HG03196 (cell line): Measurements from ENCODE around the gene ITPKB.
"Not testable (repeated sequence)": the region's sequence is repeated elsewhere in the genome, so short reads cannot be mapped to it uniquely, and the experiment has no call there.

Experiments
- ATAC-seq: cut with Tn5 transposase; IDR thresholded peaks from one replicate; pipeline ENCODE4 v1.9.1; 2021; ENCODE audit not compliant: unreplicated experiment

Gene ITPKB

DNA sequence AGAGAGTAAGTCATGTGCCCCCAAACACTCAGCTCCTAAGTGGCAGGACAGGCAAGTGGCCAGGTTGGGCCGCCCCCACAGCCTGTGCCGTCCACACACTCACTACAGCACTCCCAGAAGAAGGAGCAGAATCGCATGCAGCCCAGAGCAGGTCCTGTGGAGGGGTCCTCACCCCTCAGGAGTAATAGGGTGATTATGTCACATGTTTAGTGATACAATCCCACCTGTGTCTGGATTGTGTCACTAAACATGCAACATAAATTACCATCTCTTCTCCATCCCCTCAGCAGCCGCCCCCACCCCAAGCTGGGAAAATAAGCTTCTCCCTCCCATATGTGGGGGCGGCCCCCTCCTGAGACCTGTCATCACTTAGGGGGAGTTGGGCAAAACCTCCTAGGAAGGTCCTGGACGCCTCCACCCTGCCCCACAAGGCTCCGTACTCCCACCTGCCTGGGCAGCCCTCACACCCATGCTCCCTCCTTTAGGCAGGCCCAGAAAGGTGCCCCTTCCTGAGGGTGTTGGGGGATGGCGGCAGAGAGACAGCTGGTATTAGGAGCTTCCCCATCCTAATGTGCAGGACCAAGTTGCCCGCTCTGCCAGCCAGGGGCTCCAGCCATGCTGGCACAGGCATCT, 133.6 kb downstream of the ITPKB start:
- ATAC-seq = no peak

- no peak for ATAC-seq
Observed at GRCh38 chr1:226604560-226605317, 134.3 kb downstream of the ITPKB start.

- ATAC-seq = no peak
Observed at GRCh38 chr1:226603858-226604559, 135.1 kb downstream of the ITPKB start.

GRCh38 chr1:226603022-226603857, 135.8 kb downstream of the ITPKB start:
- ATAC-seq = no peak

DNA sequence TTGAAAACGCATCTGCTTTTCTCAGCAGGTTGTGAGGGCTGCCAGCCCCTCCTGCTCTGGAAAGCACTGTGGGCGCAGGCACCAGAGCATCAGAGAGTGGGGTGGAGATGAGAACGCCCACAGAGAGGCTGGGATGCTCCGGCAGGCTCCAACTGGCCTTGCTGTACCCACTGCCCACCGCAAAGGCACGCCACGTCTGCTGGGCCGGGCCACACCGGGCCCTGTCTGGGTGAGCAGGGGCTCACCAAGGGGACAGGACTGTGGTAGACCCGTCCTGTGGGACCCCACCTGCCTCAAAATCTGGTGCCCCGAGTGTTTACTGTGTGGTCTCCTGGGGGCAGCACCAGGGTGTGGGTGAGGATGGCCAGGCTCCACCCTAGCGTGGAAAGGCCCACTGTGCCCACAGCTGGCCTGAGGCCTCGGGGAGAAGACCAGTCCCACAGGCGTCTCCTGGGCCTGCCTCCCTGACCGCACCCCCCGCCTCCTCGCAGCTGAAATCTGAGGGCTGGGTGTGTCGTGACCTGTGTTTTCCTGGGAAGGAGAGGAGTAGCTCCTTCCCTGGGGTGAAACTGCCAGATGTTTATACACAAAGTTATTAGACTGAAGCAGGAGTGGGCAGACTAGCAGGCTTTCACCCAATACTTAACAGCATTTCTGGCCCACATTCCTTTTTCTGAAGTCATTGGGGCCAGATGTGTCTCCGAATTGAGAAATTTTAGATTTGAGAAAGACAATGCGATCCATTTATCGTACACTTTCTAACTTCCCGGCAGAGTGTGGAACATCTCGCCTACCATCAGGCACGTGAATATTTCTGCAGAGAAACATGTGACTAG, 136.7 kb downstream of the ITPKB start:
- no peak for ATAC-seq

- no peak for ATAC-seq
Observed at GRCh38 chr1:226601456-226601855, 137.6 kb downstream of the ITPKB start.

DNA sequence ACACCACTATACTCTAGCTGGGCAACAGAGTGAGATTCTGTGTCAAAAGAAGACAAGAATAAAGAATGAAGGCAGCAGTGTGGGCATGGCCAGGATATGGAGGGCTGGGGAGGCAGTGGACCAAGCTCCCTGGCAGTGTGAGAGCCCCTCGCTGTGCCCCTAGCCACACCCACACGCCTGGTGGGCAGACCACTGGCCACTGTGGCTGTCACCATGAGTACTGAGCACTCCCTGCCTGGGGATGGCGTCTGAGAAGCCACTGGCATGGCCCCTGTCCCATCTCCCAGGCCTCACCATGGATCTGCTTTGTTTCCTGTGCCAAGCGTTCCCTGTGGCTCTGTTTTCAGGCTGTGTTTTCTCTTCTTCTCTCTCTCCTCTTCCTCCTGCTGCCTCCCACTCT, 138.8 kb downstream of the ITPKB start:
- no peak for ATAC-seq

- no peak for ATAC-seq
Observed at GRCh38 chr1:226599636-226600238, 139.3 kb downstream of the ITPKB start.

DNA sequence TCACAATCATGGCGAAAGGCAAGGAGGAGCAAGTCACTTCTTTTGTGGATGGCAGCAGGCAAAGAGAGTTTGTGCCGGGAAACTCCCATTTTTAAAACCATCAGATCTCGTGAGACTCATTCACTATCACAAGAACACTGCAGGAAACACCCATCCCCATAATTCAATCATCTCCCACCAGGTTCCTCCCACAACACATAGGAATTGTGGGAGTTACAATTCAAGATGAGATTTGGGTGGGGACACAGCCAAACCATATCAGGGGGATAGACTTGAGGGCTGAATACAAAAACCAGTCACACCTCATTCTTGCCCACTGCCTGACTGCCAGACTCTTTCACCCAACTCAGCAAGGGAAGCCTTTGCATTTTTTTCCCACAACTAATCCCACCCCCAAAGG, 140.1 kb downstream of the ITPKB start:
- ATAC-seq = not testable (repeated sequence)

- ATAC-seq = no peak
Observed at GRCh38 chr1:226598455-226598849, 140.6 kb downstream of the ITPKB start.

DNA sequence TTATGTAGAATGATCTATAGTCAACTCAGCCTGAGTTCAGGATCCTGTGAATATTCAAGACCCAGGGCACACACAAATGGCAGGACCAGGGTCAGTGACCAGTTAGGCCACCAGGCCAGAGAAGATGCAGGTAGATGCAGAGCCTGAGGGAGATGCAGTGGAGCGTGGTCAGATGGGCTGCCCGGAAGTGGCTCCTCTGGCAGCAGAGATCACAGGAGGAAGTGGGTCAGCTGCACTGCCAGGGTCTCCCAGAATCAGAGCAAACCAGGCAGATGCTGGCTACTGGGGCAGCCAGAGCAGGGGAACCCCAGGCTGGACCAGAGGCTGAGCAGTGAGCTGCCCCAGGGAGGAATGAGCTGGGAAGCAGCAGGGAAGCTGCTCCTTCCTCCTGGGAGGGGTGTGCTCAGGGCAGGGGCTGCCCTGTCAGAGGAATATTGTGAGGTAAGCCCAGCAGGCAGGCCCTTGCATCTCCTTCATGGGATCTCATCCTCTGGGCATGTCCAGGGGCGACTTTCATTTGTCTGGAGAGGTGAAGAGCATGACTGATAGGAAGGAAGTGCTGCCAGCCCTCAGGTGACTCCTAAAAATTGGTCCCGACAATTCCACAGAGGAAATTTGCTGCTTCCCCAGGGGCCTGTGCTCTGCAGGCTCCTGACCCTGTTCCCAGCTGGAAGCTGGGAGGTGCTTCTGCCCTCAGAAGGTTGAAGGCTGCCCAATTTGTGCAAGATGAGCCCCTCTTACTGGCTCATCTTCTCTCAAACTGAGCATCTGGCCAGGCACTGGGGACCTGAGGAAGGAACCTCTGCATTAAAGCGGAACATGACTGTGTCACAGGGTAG, 141.2 kb downstream of the ITPKB start:
- no peak for ATAC-seq

DNA sequence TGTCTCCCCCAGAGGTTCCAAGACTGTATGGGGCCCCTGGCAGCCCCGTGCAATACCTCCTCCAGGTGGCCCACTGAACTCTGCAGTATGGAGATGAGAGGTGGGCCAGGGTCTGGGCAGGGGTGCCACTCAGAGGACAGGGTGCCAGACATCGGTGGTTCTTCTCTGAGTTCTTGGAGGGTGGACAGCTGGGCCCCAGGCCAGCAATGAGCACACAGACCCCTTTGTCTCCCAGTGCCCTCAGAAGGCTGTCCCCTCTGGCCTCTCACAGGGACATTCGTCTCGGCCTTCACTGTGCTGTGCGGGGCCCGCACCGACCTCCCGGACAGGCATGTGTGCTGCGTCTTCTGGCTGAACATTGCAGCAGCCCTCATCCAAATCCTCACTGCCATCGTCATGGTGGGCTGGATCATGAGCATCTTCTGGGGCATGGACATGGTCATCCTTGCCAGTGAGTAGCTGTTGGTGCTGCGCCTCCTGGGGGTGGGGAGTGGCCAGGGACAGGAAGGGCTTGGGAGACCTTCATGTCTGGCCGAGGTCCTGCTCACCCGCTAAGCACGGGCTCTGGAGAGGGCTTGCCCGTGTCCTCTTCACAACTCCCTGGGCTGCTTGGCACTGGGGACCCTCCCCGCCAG, 142.4 kb downstream of the ITPKB start:
- no peak for ATAC-seq

- no peak for ATAC-seq
Observed at GRCh38 chr1:226593541-226593940, 145.5 kb downstream of the ITPKB start.

GRCh38 chr1:226590614-226591013, 148.5 kb downstream of the ITPKB start:
- ATAC-seq = no peak

DNA sequence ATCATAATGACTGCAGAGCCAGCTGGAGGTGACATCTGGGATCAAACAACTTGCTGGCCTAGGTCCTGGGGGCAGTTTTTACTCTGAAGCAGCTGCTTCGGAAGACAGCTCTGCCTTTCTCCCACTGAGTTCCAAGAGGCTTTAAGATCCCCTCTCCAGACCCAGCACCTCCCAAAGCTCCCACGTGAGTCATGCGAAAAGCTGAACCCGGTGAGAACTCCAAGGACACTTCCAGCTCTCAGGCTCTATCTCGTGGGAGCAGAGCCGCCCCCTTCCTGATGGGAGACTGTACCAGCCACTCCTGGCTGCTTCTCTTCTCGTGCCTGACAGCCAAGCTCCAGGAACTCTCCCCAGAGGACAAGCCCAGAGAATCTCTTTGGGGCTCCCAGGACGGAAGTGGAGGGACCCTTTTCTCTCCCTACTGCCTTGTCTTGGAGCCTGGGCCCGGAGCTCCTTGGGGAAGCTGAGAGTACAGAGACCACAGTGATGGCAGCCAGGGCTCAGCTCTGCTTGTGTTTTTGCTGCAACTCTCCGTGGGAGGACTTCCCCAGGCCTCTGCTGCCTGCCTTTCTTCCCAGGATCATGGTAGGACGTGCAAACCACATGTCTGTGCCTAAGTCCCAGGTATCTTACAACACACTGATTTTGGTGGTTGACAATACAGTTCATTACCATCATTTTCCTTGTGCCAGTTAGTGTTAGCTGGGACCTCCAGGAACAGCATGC, 149.9 kb downstream of the ITPKB start:
- ATAC-seq = no peak

DNA sequence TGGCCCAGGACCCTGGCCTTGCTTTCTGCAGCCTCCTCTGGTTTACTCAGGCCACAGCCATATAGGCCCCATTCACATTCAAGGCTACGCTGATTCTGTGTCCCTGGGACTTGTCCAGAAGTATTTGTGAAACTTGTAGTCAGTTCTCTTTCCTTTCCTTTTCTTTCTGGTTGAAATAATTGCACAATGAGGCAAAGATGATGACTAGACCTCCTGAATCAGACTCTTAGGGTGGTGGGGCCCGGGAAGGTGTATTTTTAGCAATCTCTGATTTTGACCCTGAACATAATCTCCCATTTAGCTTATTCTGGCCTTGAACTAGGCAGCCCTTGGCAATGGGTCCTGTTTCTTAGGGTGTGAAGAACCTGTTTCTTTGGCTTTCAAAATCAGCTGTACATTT, 150.6 kb downstream of the ITPKB start:
- no peak for ATAC-seq

DNA sequence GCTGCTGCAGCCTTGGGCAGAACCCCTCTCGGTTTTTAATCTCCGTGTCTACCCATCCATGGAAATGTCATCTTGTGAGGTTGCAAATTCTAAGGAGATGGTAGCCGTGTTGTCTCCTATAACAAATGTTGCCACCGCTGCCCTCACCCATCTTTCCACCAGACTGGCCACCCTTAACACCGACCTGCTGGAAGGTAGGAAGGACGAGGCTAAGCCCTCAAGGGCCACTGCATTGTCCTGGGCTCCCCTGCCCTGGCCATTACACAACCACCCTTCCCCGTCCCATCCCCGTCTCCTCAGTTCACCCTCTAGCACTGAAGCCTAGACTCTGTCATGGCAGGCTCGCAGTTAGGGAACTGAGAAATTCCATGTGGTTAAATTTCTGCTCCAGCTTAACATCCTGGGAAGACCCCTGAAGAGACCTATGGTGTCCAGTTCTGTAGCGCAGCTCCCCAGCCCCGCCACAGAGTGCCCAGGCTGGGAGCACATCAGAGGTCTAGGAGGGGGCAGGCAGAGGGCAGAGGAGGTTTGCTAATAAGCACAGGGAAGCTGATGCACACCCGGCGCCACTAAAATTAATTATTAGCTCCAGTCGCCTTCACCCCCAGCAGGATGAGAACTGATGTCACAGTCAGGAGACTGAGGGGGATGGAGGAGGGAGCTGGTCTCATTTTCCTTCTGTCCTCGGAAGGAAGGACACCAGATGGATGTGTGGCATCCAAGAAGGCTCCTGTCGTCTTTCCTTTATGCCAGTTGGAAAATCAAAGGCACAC, 152.2 kb downstream of the ITPKB start:
- no peak for ATAC-seq
